ENCODE measurements around the gene SEC23IP. TPM values are rescaled to one million over a fixed set of nuclear protein-coding genes. Genes with fewer than 3 reads are reported as not detected.

Gene SEC23IP
- total RNA-seq, 4 donors from 2014 or later, result 15.4 to 51.3 (median 31.1) TPM

DNA sequence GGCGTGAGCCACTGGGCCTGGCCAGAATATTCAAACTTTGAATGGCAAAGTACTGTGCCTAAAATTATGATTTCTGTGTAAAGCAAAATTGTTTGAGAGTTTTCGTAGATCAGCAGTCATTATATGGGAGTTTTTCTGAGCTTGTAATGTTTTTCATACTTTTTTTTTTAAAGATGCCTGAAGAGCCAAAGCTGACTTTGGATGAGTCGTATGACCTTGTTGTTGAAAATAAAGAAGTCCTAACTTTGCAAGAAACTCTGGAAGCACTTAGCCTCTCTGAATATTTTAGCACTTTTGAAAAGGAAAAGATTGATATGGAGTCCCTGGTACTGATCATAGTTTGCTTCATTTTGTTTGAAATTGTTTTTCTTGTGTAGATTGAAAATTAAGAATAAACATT is 26.7 kb downstream of the SEC23IP start:
- no peak for ATAC-seq
- 77 to 93% methylated on average over 2 of the region's 3 CpGs for WGBS, 2 donors (ENCODE audit: low coverage in 1 of 2)
- Histone ChIP-seq H3K36me3 (peaks cover 6 to 100% of the 10 kb centered on the region in 2 donors), H3K4me3 (no peak overlapping the region), H3K4me1 (no peaks in the 10 kb centered on the region), H3K27me3 (no peaks in the 10 kb centered on the region), H3K9me3 (no peaks in the 10 kb centered on the region), H3K27ac (no peak overlapping the region)
- TF ChIP-seq, protein P1, sequence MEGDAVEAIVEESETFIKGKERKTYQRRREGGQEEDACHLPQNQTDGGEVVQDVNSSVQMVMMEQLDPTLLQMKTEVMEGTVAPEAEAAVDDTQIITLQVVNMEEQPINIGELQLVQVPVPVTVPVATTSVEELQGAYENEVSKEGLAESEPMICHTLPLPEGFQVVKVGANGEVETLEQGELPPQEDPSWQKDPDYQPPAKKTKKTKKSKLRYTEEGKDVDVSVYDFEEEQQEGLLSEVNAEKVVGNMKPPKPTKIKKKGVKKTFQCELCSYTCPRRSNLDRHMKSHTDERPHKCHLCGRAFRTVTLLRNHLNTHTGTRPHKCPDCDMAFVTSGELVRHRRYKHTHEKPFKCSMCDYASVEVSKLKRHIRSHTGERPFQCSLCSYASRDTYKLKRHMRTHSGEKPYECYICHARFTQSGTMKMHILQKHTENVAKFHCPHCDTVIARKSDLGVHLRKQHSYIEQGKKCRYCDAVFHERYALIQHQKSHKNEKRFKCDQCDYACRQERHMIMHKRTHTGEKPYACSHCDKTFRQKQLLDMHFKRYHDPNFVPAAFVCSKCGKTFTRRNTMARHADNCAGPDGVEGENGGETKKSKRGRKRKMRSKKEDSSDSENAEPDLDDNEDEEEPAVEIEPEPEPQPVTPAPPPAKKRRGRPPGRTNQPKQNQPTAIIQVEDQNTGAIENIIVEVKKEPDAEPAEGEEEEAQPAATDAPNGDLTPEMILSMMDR (IDR thresholded peaks at IDR 0.05), result no peak
- no peak for TF ChIP-seq POLR2A (IDR thresholded peaks at IDR 0.05)
- no peak for TF ChIP-seq EP300 (IDR thresholded peaks at IDR 0.05)
- TF ChIP-seq POLR2AphosphoS5 (IDR thresholded peaks at IDR 0.05), result no peak

DNA sequence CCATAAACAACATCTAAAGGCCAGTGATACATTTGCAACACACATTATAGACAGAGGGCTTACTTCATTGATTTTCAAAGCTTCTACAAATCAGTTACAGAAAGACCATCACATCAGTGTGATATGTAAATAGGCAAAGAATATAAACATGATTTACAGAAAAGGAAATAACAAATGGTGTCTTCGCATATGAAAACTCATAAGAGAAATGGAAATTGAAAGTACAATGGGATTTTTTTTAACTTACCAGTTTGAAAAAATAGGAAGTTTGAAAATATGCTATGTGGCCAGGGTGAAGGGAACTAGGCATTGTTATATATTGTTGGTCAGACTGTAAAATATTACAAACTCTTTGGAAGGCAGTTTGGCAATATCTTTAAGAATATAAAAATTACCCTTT is 27.3 kb downstream of the SEC23IP start:
- TF ChIP-seq EP300 (IDR thresholded peaks at IDR 0.05) (no peak), POLR2A (IDR thresholded peaks at IDR 0.05) (no peak), POLR2AphosphoS5 (IDR thresholded peaks at IDR 0.05) (no peak)
- TF ChIP-seq, protein P1 (IDR thresholded peaks at IDR 0.05), result no peak
- WGBS, 2 donors (ENCODE audit: low coverage in 1 of 2), result 83 to 84% methylated on average over 1 of the region's 1 CpG
- no peaks in the 10 kb centered on the region for H3K27me3 ChIP-seq
- H3K36me3 ChIP-seq, result peaks cover 6 to 100% of the 10 kb centered on the region in 2 donors
- H3K27ac ChIP-seq, result no peak overlapping the region
- no peak overlapping the region for H3K4me3 ChIP-seq
- H3K9me3 ChIP-seq, result no peaks in the 10 kb centered on the region
- no peak for ATAC-seq
- no peaks in the 10 kb centered on the region for H3K4me1 ChIP-seq

DNA sequence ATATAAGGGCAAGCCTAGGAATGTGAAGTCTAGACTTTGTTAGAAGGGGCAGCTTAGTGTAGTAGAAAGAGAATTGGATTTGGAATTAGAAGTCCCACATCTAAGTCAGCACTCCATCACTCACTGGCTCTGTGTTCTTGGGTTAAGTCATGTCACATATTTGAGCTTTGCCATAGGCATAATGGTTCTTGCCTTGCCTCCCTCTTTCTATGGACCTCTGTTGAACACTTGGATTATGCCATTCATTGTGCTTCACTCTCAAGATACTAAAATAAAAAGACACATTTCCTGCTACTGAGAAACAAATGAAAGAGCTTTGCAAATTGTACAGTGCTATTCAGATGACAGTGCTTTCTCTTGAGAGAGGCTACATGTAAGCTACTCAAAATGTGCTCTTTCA is 35.9 kb downstream of the SEC23IP start:
- no peak overlapping the region for H3K4me3 ChIP-seq
- no peak overlapping the region for H3K27ac ChIP-seq
- no peak for ATAC-seq
- TF ChIP-seq POLR2A (IDR thresholded peaks at IDR 0.05) (no peak), EP300 (IDR thresholded peaks at IDR 0.05) (no peak), POLR2AphosphoS5 (IDR thresholded peaks at IDR 0.05) (no peak)
- TF ChIP-seq, protein P1 (IDR thresholded peaks at IDR 0.05), result no peak
- peaks cover 0 to 89% of the 10 kb centered on the region in 2 donors for H3K36me3 ChIP-seq
- no peaks in the 10 kb centered on the region for H3K9me3 ChIP-seq
- no peaks in the 10 kb centered on the region for H3K27me3 ChIP-seq
- no peaks in the 10 kb centered on the region for H3K4me1 ChIP-seq

DNA sequence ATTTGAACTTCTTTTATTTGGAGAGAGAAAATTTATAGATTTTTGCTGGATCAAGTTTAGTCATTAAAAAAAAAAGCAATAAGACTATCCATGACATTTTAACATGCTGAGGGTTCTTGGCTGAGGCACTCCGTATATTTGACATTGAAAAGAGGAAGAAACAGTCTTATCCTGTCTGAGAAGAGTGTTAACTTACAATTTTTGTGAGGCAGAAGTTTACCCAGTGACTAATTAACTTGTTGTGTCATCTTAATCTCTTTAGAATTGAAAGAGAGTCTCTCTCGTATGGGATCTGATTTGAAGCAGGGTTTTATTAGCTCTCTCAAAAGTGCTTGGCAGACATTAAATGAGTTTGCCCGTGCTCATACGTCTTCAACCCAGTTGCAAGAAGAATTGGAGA is 39.3 kb downstream of the SEC23IP start:
- no peak for ATAC-seq
- TF ChIP-seq POLR2AphosphoS5 (IDR thresholded peaks at IDR 0.05), result no peak
- no peak for TF ChIP-seq POLR2A (IDR thresholded peaks at IDR 0.05)
- TF ChIP-seq EP300 (IDR thresholded peaks at IDR 0.05), result no peak
- TF ChIP-seq, protein P1 (IDR thresholded peaks at IDR 0.05), result no peak
- no peaks in the 10 kb centered on the region for H3K4me1 ChIP-seq
- 60 to 78% methylated on average over 4 of the region's 4 CpGs for WGBS, 2 donors (ENCODE audit: low coverage in 1 of 2)
- H3K36me3 ChIP-seq, result peaks cover 4 to 87% of the 10 kb centered on the region in 2 donors
- no peaks in the 10 kb centered on the region for H3K9me3 ChIP-seq
- no peak overlapping the region for H3K4me3 ChIP-seq
- H3K27ac ChIP-seq, result no peak overlapping the region
- no peaks in the 10 kb centered on the region for H3K27me3 ChIP-seq

DNA sequence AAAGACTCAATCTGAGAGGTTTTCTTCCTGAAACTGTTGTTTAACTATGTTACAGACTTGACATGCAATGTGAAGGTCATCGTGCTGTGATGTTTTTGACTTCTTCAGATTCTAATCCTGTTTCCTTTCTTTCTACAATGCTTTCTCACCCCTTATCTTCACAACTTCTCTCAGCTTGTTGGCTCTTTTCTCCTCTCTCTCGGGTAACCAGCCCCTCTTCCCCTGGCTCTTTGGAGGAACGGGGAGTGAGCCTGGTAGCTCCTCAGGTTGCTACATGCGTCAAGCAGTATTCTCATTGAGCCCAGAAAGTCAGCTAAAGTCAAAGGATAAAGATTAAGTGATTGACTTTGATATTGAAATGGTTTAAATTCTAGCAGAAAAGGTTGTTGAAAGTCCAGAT is 40.1 kb downstream of the SEC23IP start:
- H3K27ac ChIP-seq, result no peak overlapping the region
- WGBS, 2 donors (ENCODE audit: low coverage in 1 of 2), result 82 to 86% methylated on average over 4 of the region's 4 CpGs
- no peak for ATAC-seq
- H3K27me3 ChIP-seq, result no peaks in the 10 kb centered on the region
- H3K9me3 ChIP-seq, result no peaks in the 10 kb centered on the region
- peaks cover 4 to 87% of the 10 kb centered on the region in 2 donors for H3K36me3 ChIP-seq
- no peak overlapping the region for H3K4me3 ChIP-seq
- no peaks in the 10 kb centered on the region for H3K4me1 ChIP-seq
- TF ChIP-seq EP300 (IDR thresholded peaks at IDR 0.05) (no peak), POLR2A (IDR thresholded peaks at IDR 0.05) (no peak), POLR2AphosphoS5 (IDR thresholded peaks at IDR 0.05) (no peak)
- TF ChIP-seq, protein P1 (IDR thresholded peaks at IDR 0.05), result no peak
